HCT116 (cell line): ENCODE results near the gene CLEC4F. TPM values are rescaled to one million over a fixed set of nuclear protein-coding genes. Genes with fewer than 3 reads are reported as not detected.

ENCODE experiments used
- ATAC-seq: fragments of 200-7000 bp; cut with Tn5 transposase; 2 replicates; pipeline ENCODE4 v1.9.1; 2020; ENCODE audit warnings: mild to moderate bottlenecking, moderate library complexity
- BruUV-seq: library from RNA; stranded (reverse); fragments of 400-500 nt; replicated peaks from 2 replicates; lab custom pipeline; 2021; lab: Mats Ljungman, UMichigan
- CTCF ChIA-PET: fragments of 300-600 bp; sonication (Branson Sonifier 250); formaldehyde crosslinking; loops from one replicate; lab custom pipeline; 2021; ENCODE audit warnings: antibody characterized with exemption; lab: Charles Lee
- POLR2A ChIA-PET: fragments of 300-600, 350-600 bp; sonication (Branson Sonifier 250); formaldehyde crosslinking; loops from one replicate; lab custom pipeline; 2021; ENCODE audit warnings: antibody characterized with exemption; lab: Charles Lee
- RAD21 ChIA-PET, 2 experiments: fragments of 300-600 bp; sonication (Branson Sonifier 250); formaldehyde crosslinking; loops; one replicate each; lab custom pipeline; 2023; ENCODE audit warnings: low total read pairs in 2 of 2; ENCODE audit not compliant: uncharacterized antibody in 2 of 2, unreplicated experiment in 2 of 2, low non-redundant PET in 1 of 2; lab: Charles Lee
- DNase-seq: peaks from one replicate; pipeline ENCODE4 v3.0.0-alpha.2; 2010; ENCODE audit warnings: low read depth, low spot score
- H2AFZ ChIP-seq: fragments of 200-600 bp; shearing (Covaris generic), sonication (generic); 2 replicates; pipeline ENCODE4 v1.6.1; 2017; ENCODE audit warnings: low read depth, mixed run types, mixed read lengths, antibody characterized with exemption, low read length; ENCODE audit not compliant: poor library complexity, severe bottlenecking
- H3K27ac ChIP-seq: 2 replicates; pipeline ENCODE4 v1.5.1; 2012; ENCODE audit warnings: low read depth, low read length
- H3K27me3 ChIP-seq: fragments of 200-600 bp; sonication (generic); 2 replicates; pipeline ENCODE4 v1.6.1; 2016; ENCODE audit warnings: mixed run types, low read length, mixed read lengths; ENCODE audit not compliant: insufficient read depth
- H3K36me3 ChIP-seq, 2 experiments: fragments of 200-500 bp in 1 of 2; fragments of 200-600 bp in 1 of 2; sonication (Bioruptor generic) in 1 of 2; sonication (generic) in 1 of 2; 2 replicates each; pipeline versions ENCODE4 v1.5.1 to v1.6.1; 2014 to 2016; ENCODE audit warnings: low read length in 2 of 2, inconsistent platforms in 1 of 2, mixed read lengths in 1 of 2, mixed run types in 1 of 2; ENCODE audit not compliant: insufficient read depth in 2 of 2, control insufficient read depth in 1 of 2
- H3K4me1 ChIP-seq, 2 experiments: fragments of 200-600 bp in 1 of 2; sonication (generic) in 1 of 2; 2 replicates each; pipeline versions ENCODE4 v1.5.1 to v1.6.1; 2012 to 2017; ENCODE audit warnings: low read length in 2 of 2, inconsistent platforms in 1 of 2, mild to moderate bottlenecking in 1 of 2, mixed read lengths in 1 of 2, mixed run types in 1 of 2, moderate library complexity in 1 of 2; ENCODE audit not compliant: insufficient read depth in 2 of 2, control insufficient read depth in 1 of 2
- H3K4me2 ChIP-seq: fragments of 200-600 bp; sonication (generic); 2 replicates; pipeline ENCODE4 v1.6.1; 2017; ENCODE audit warnings: mixed run types, low read length, mixed read lengths
- H3K4me3 ChIP-seq, 2 experiments: fragments of 200-600 bp in 1 of 2; sonication (generic) in 1 of 2; replicated peaks in 1 of 2; 2 replicates each; pipeline ENCODE4 v1.5.1; 2011 to 2016; ENCODE audit warnings: low read length in 2 of 2, control low read depth in 1 of 2, low read depth in 1 of 2, mild to moderate bottlenecking in 1 of 2, mixed read lengths in 1 of 2, mixed run types in 1 of 2
- H3K79me2 ChIP-seq: fragments of 200-600 bp; sonication (generic); 2 replicates; pipeline ENCODE4 v1.6.1; 2017; ENCODE audit warnings: mild to moderate bottlenecking, mixed run types, low read length, moderate library complexity, mixed read lengths; ENCODE audit not compliant: insufficient read depth
- H3K9ac ChIP-seq: fragments of 200-600 bp; sonication (generic); 2 replicates; pipeline ENCODE4 v1.6.1; 2016; ENCODE audit warnings: low read length, mixed read lengths
- H3K9me2 ChIP-seq: fragments of 200-600 bp; sonication (generic), shearing (Covaris generic); 2 replicates; pipeline ENCODE4 v1.6.1; 2017; ENCODE audit warnings: mixed run types, mild to moderate bottlenecking, moderate library complexity; ENCODE audit not compliant: insufficient read depth
- H3K9me3 ChIP-seq, 2 experiments: fragments of 200-500 bp in 1 of 2; fragments of 200-600 bp in 1 of 2; sonication (Bioruptor generic) in 1 of 2; sonication (generic) in 1 of 2; 2 replicates each; pipeline ENCODE4 v1.6.1; 2014 to 2017; ENCODE audit warnings: low read length in 2 of 2, mixed read lengths in 2 of 2, inconsistent platforms in 1 of 2, low read depth in 1 of 2, mild to moderate bottlenecking in 1 of 2, mixed run types in 1 of 2, moderate library complexity in 1 of 2; ENCODE audit not compliant: control insufficient read depth in 1 of 2, insufficient read depth in 1 of 2
- H4K20me1 ChIP-seq: fragments of 200-600 bp; sonication (generic), shearing (Covaris generic); 2 replicates; pipeline ENCODE4 v1.6.1; 2017; ENCODE audit warnings: mixed run types, mild to moderate bottlenecking, moderate library complexity; ENCODE audit not compliant: insufficient read depth
- CBX3 ChIP-seq: IDR thresholded peaks from 2 replicates; pipeline ENCODE4 v1.6.1; 2012; ENCODE audit warnings: low read depth
- CEBPB ChIP-seq: IDR thresholded peaks from 2 replicates; pipeline ENCODE4 v1.6.1; 2012; ENCODE audit warnings: low read depth
- EGR1 ChIP-seq: IDR thresholded peaks from 2 replicates; pipeline ENCODE4 v1.6.1; 2012; ENCODE audit warnings: low read depth
- EZH2 ChIP-seq: fragments of 200-600 bp; sonication (generic); IDR thresholded peaks from 2 replicates; pipeline ENCODE4 v1.6.1; 2017; ENCODE audit warnings: antibody characterized with exemption, mixed run types
- EZH2phosphoT487 ChIP-seq: fragments of 200-600 bp; IDR thresholded peaks from 2 replicates; pipeline ENCODE4 v1.6.1; 2018; ENCODE audit warnings: antibody characterized with exemption, borderline replicate concordance
- JUND ChIP-seq: IDR thresholded peaks from 2 replicates; pipeline ENCODE4 v1.6.1; 2012
- POLR2A ChIP-seq: IDR thresholded peaks from 2 replicates; pipeline ENCODE4 v1.7.0; 2011; ENCODE audit warnings: borderline replicate concordance; ENCODE audit not compliant: insufficient read depth, insufficient read length; ENCODE audit errors: extremely low read depth
- POLR2AphosphoS5 ChIP-seq: IDR thresholded peaks from 2 replicates; pipeline ENCODE4 v1.6.1; 2011; ENCODE audit warnings: mild to moderate bottlenecking, low read depth, low read length, moderate library complexity
- RAD21 ChIP-seq: IDR thresholded peaks from 2 replicates; pipeline ENCODE4 v1.6.1; 2012; ENCODE audit warnings: low read depth, mild to moderate bottlenecking
- SRF ChIP-seq: IDR thresholded peaks from 2 replicates; pipeline ENCODE4 v1.6.1; 2012; ENCODE audit warnings: low read depth
- ZFX ChIP-seq: fragments of 450-650 bp; IDR thresholded peaks from 2 replicates; pipeline ENCODE4 v1.6.1; 2017
- intact Hi-C: fragments of 100-400 bp; cut with micrococcal nuclease; formaldehyde crosslinking; loops from 2 replicates; pipeline ENCODE4 v1.10.0; 2022
- total RNA-seq: library from RNA; stranded (reverse); gene quantifications from one replicate; pipeline ENCODE4 v1.2.1, GENCODE V29; 2021; ENCODE audit not compliant: unreplicated experiment
- TF ChIP-seq, protein P1 (sequence below): IDR thresholded peaks from 2 replicates; pipeline ENCODE4 v1.6.1; 2012
- TF ChIP-seq, protein P2 (sequence below): IDR thresholded peaks from 2 replicates; pipeline ENCODE4 v1.6.1; 2011; ENCODE audit warnings: mild to moderate bottlenecking, low read length, moderate library complexity; ENCODE audit not compliant: insufficient replicate concordance; ENCODE audit errors: extremely low read depth
- TF ChIP-seq, protein P3 (sequence below): IDR thresholded peaks from 2 replicates; pipeline ENCODE4 v1.6.1; 2012; ENCODE audit warnings: low read depth

The CLEC4F gene
- total RNA-seq, 1 experiment from 2014 or later, result not detected

DNA sequence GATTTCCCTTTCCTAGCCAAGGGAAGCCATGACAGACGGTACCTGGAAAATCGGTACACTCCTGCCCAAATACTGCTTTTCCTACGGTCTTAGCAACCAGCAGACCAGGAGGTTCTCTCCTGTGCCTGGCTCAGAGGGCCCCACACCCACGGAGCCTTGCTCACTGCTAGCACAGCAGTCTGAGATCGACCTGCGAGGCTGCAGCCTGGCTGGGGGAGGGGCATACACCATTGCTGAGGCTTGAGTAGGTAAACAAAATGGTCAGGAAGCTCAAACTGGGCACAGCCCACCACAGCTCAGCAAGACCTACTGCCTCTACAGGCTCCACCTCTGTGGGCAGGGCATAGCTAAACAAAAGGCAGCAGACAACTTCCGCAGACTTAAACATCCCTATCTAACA is 22.0 kb upstream of the CLEC4F start:
- H4K20me1 ChIP-seq, result no peaks in the 10 kb centered on the region
- H3K9ac ChIP-seq, result no peak overlapping the region
- H3K79me2 ChIP-seq, result no peaks in the 10 kb centered on the region
- H2AFZ ChIP-seq, result no peak overlapping the region
- H3K36me3 ChIP-seq, result no peaks in the 10 kb centered on the region
- no TSS peak for BruUV-seq
- POLR2A ChIA-PET, result no interaction called here
- H3K4me1 ChIP-seq, result no peaks in the 10 kb centered on the region
- ATAC-seq, result no peak
- no peaks in the 10 kb centered on the region for H3K27me3 ChIP-seq
- no peaks in the 10 kb centered on the region for H3K9me3 ChIP-seq
- TF ChIP-seq, protein P1, sequence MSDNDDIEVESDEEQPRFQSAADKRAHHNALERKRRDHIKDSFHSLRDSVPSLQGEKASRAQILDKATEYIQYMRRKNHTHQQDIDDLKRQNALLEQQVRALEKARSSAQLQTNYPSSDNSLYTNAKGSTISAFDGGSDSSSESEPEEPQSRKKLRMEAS, result no peak
- no peak for TF ChIP-seq RAD21
- TF ChIP-seq EZH2, result no peak
- TF ChIP-seq SRF, result no peak
- TF ChIP-seq ZFX, result no peak
- TF ChIP-seq POLR2AphosphoS5, result no peak
- TF ChIP-seq, protein P2, sequence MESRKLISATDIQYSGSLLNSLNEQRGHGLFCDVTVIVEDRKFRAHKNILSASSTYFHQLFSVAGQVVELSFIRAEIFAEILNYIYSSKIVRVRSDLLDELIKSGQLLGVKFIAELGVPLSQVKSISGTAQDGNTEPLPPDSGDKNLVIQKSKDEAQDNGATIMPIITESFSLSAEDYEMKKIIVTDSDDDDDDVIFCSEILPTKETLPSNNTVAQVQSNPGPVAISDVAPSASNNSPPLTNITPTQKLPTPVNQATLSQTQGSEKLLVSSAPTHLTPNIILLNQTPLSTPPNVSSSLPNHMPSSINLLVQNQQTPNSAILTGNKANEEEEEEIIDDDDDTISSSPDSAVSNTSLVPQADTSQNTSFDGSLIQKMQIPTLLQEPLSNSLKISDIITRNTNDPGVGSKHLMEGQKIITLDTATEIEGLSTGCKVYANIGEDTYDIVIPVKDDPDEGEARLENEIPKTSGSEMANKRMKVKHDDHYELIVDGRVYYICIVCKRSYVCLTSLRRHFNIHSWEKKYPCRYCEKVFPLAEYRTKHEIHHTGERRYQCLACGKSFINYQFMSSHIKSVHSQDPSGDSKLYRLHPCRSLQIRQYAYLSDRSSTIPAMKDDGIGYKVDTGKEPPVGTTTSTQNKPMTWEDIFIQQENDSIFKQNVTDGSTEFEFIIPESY, result no peak
- TF ChIP-seq CBX3, result no peak
- no peak for TF ChIP-seq POLR2A
- no peak for TF ChIP-seq EZH2phosphoT487
- no peak for TF ChIP-seq EGR1
- no peak for TF ChIP-seq CEBPB
- TF ChIP-seq, protein P3, sequence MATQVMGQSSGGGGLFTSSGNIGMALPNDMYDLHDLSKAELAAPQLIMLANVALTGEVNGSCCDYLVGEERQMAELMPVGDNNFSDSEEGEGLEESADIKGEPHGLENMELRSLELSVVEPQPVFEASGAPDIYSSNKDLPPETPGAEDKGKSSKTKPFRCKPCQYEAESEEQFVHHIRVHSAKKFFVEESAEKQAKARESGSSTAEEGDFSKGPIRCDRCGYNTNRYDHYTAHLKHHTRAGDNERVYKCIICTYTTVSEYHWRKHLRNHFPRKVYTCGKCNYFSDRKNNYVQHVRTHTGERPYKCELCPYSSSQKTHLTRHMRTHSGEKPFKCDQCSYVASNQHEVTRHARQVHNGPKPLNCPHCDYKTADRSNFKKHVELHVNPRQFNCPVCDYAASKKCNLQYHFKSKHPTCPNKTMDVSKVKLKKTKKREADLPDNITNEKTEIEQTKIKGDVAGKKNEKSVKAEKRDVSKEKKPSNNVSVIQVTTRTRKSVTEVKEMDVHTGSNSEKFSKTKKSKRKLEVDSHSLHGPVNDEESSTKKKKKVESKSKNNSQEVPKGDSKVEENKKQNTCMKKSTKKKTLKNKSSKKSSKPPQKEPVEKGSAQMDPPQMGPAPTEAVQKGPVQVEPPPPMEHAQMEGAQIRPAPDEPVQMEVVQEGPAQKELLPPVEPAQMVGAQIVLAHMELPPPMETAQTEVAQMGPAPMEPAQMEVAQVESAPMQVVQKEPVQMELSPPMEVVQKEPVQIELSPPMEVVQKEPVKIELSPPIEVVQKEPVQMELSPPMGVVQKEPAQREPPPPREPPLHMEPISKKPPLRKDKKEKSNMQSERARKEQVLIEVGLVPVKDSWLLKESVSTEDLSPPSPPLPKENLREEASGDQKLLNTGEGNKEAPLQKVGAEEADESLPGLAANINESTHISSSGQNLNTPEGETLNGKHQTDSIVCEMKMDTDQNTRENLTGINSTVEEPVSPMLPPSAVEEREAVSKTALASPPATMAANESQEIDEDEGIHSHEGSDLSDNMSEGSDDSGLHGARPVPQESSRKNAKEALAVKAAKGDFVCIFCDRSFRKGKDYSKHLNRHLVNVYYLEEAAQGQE, result no peak
- no peak for TF ChIP-seq JUND
- TF ChIP-seq, all 23 proteins: peak for 0
- intact Hi-C loops, result no loop called here
- H3K4me2 ChIP-seq, result no peak overlapping the region
- RAD21 ChIA-PET, result no interaction called here
- no peak for DNase-seq
- H3K9me2 ChIP-seq, result no peaks in the 10 kb centered on the region
- CTCF ChIA-PET, result no interaction called here
- no peak overlapping the region for H3K4me3 ChIP-seq
- H3K27ac ChIP-seq, result no peak overlapping the region
